Vagina (tissue), 2 donors: ENCODE data around the gene SMAP1.

ENCODE experiments used
- CTCF ChIP-seq, 3 experiments: fragments of 450-650 bp in 2 of 3; fragments of 200-600 bp in 1 of 3; sonication (generic) in 1 of 3; IDR thresholded peaks; one replicate each; pipeline ENCODE4 v1.5.1; 2017 to 2019; ENCODE audit warnings: antibody characterized with exemption in 3 of 3, mild to moderate bottlenecking in 2 of 3, moderate library complexity in 2 of 3
- POLR2A ChIP-seq, 2 donors: fragments of 450-650 bp; IDR thresholded peaks; one replicate each; pipeline ENCODE4 v1.6.1; 2017; ENCODE audit warnings: antibody characterized with exemption in 2 of 2, mild to moderate bottlenecking in 2 of 2, moderate library complexity in 2 of 2

- no peak for TF ChIP-seq CTCF (IDR thresholded peaks at IDR 0.05)
- TF ChIP-seq POLR2A (IDR thresholded peaks at IDR 0.05): no peak
Observed at GRCh38 chr6:70863343-70863742, 195.7 kb downstream of the SMAP1 start.
